Kidney capillary endothelial cell (primary cell): ENCODE data around the gene PIGW.

ENCODE experiments used
- DNase-seq: peaks from one replicate; pipeline ENCODE4 v3.0.0-alpha.2; 2018; ENCODE audit warnings: low spot score

Gene PIGW

GRCh38 chr17:36545465-36546417, 11.0 kb downstream of the PIGW start:
- peak; percentile 91 for DNase-seq

GRCh38 chr17:36546418-36547093, 11.8 kb downstream of the PIGW start:
- DNase-seq = peak; percentile 58

- DNase-seq = no peak
Observed at GRCh38 chr17:36547776-36548175, 13.0 kb downstream of the PIGW start.

GRCh38 chr17:36550491-36551417, 16.0 kb downstream of the PIGW start:
- no peak for DNase-seq

GRCh38 chr17:36553459-36553858, 18.7 kb downstream of the PIGW start:
- DNase-seq = no peak

- no peak for DNase-seq
Observed at GRCh38 chr17:36566081-36566480, 31.3 kb downstream of the PIGW start.

- no peak for DNase-seq
Observed at GRCh38 chr17:36575028-36575427, 40.2 kb downstream of the PIGW start.

- no peak for DNase-seq
Observed at GRCh38 chr17:36576793-36577192, 42.0 kb downstream of the PIGW start.

GRCh38 chr17:36578671-36579070, 43.9 kb downstream of the PIGW start:
- DNase-seq = no peak

GRCh38 chr17:36583787-36584186, 49.0 kb downstream of the PIGW start:
- DNase-seq = no peak

- DNase-seq = no peak
Observed at GRCh38 chr17:36586138-36586537, 51.4 kb downstream of the PIGW start.
